ENCODE results near the gene DNAJC13. TPM values are rescaled to one million over a fixed set of nuclear protein-coding genes. Genes with fewer than 3 reads are reported as not detected.

Gene DNAJC13
- total RNA-seq, 2 experiments from 2014 or later = 29.9 to 32.0 TPM

GRCh38 chr3:132486099-132486498, 68.8 kb downstream of the DNAJC13 start:
- Mint-ChIP-seq H3K27me3 (no peaks in the 10 kb centered on the region), H3K27ac (no peak overlapping the region), H3K36me3 (ENCODE audit: low read depth) (peaks cover 11% of the 10 kb centered on the region), H3K4me1 (ENCODE audit: low read depth) (peaks cover 3% of the 10 kb centered on the region), H3K4me3 (no peak overlapping the region), H3K9me3 (no peaks in the 10 kb centered on the region)
- POLR2A ChIA-PET = no interaction called here
- no peak for TF ChIP-seq CTCF (IDR thresholded peaks at IDR 0.05)
- DNase-seq (no peak), ATAC-seq (no peak)
- CTCF ChIA-PET = interaction anchor here (1.2 kb wide), 1 partner anchor 50 kb away, joined by 4 read pairs; no protein-coding TSS in a partner anchor
- intact Hi-C loops (cut with micrococcal nuclease) = no loop called here

GRCh38 chr3:132488151-132488550, 70.8 kb downstream of the DNAJC13 start:
- no peaks in the 10 kb centered on the region for H3K9me3 Mint-ChIP-seq
- no peak for DNase-seq
- CTCF ChIA-PET = interaction anchor here (0.7 to 1.9 kb wide), 6 partner anchors 17 to 136 kb away, joined by 3 to 4 read pairs (median 3); no protein-coding TSS in a partner anchor
- TF ChIP-seq CTCF (IDR thresholded peaks at IDR 0.05) = no peak
- H3K4me1 Mint-ChIP-seq (ENCODE audit: low read depth) = peaks cover 3% of the 10 kb centered on the region
- peaks cover 12% of the 10 kb centered on the region for H3K36me3 Mint-ChIP-seq (ENCODE audit: low read depth)
- no peak overlapping the region for H3K4me3 Mint-ChIP-seq
- intact Hi-C loops (cut with micrococcal nuclease) = no loop called here
- POLR2A ChIA-PET = no interaction called here
- H3K27ac Mint-ChIP-seq = no peak overlapping the region
- no peaks in the 10 kb centered on the region for H3K27me3 Mint-ChIP-seq
- no peak for ATAC-seq

DNA sequence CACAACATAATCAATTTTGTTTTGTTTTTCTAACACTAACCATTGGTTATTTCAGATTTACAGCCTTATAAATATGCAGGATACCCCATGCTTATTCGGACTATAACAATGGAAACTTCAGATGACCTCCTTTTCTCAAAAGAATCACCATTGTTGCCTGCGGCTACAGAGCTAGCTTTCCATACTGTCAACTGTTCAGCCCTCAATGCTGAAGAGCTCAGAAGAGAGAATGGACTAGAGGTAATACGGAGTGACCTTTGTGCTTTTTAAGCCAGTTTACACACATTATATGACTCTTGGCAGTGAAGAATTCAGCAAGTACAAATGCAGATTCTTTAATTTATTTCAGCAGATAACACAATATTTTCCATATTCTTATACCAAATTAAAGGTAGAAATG, 81.8 kb downstream of the DNAJC13 start:
- ChIA-PET POLR2A (interaction anchor here (0.8 kb wide), 1 partner anchor 82 kb away, joined by 3 read pairs; the partner anchor contains the start of gene DNAJC13), CTCF (interaction anchor here (1.0 to 1.2 kb wide), 2 partner anchors 10 to 37 kb away, joined by 3 to 4 read pairs; no protein-coding TSS in a partner anchor)
- Mint-ChIP-seq H3K4me1 (ENCODE audit: low read depth) (no peaks in the 10 kb centered on the region), H3K27me3 (no peaks in the 10 kb centered on the region), H3K4me3 (no peak overlapping the region), H3K36me3 (ENCODE audit: low read depth) (peaks cover 28% of the 10 kb centered on the region), H3K27ac (no peak overlapping the region), H3K9me3 (no peaks in the 10 kb centered on the region)
- ATAC-seq (no peak), DNase-seq (no peak)
- TF ChIP-seq CTCF (IDR thresholded peaks at IDR 0.05) = no peak
- intact Hi-C loops (cut with micrococcal nuclease) = no loop called here

DNA sequence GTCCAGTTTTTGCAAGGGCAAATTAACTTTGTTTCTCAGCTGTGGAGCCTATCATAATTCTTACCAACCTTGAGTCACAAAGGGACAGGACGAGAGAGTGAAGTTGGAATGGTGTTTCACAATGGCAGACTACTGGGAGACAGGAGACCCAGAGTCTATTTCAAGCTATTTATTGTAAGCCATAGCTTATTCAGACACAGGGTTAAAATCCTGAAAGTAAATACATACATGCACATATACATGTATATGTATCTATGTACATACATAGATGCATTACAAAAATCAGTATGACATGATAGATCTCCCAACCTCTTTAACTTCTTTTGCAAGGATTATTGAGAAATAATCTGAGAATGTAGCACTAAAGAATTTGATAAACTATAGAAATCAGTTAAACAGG, 86.3 kb downstream of the DNAJC13 start:
- Mint-ChIP-seq H3K27ac (no peak overlapping the region), H3K27me3 (no peaks in the 10 kb centered on the region), H3K4me1 (ENCODE audit: low read depth) (no peaks in the 10 kb centered on the region), H3K4me3 (no peak overlapping the region), H3K9me3 (no peaks in the 10 kb centered on the region), H3K36me3 (ENCODE audit: low read depth) (peaks cover 30% of the 10 kb centered on the region)
- intact Hi-C loops (cut with micrococcal nuclease) = no loop called here
- ChIA-PET POLR2A (no interaction called here), CTCF (interaction anchor here (0.7 kb wide), 1 partner anchor 32 kb away, joined by 3 read pairs; no protein-coding TSS in a partner anchor)
- no peak for TF ChIP-seq CTCF (IDR thresholded peaks at IDR 0.05)
- no peak for DNase-seq
- no peak for ATAC-seq

GRCh38 chr3:132504375-132504933, 87.2 kb downstream of the DNAJC13 start:
- Mint-ChIP-seq H3K27ac (no peak overlapping the region), H3K9me3 (no peaks in the 10 kb centered on the region), H3K27me3 (no peaks in the 10 kb centered on the region), H3K4me1 (ENCODE audit: low read depth) (no peaks in the 10 kb centered on the region), H3K36me3 (ENCODE audit: low read depth) (peaks cover 38% of the 10 kb centered on the region), H3K4me3 (no peak overlapping the region)
- ATAC-seq (no peak), DNase-seq (no peak)
- CTCF ChIA-PET = interaction anchor here (1.4 kb wide), 1 partner anchor 17 kb away, joined by 3 read pairs; no protein-coding TSS in a partner anchor
- POLR2A ChIA-PET = no interaction called here
- TF ChIP-seq CTCF (IDR thresholded peaks at IDR 0.05) = no peak
- intact Hi-C loops (cut with micrococcal nuclease) = no loop called here
